CD4-positive, alpha-beta T cell treated with Interleukin-15 for 1 hour (primary cell): ENCODE data around the gene NCOA1.
"Not testable (repeated sequence)": the region's sequence is repeated elsewhere in the genome, so short reads cannot be mapped to it uniquely, and the experiment has no call there.

ENCODE experiments used
- DNase-seq: peaks from one replicate; pipeline ENCODE4 v3.0.0-alpha.2; 2020

NCOA1 gene

DNA sequence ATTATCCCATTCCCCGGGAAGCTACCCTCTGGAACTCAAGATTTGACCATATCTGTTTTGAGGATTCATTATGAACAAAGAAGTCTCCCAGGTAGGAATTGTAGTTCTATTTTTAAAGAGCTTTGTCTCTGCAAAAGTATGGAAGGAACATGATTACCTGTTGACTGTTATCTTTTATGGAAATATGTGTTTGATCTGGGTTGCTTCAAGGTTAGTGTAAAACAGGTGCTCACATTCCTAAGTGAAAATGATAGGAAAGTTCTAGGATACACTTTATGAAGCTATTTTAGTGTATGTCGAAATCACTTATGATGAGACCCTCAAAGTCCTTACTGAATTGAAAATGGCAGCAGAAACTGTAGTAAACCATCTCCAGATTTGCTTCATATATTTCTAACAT is 153.0 kb downstream of the NCOA1 start:
- no peak for DNase-seq

DNA sequence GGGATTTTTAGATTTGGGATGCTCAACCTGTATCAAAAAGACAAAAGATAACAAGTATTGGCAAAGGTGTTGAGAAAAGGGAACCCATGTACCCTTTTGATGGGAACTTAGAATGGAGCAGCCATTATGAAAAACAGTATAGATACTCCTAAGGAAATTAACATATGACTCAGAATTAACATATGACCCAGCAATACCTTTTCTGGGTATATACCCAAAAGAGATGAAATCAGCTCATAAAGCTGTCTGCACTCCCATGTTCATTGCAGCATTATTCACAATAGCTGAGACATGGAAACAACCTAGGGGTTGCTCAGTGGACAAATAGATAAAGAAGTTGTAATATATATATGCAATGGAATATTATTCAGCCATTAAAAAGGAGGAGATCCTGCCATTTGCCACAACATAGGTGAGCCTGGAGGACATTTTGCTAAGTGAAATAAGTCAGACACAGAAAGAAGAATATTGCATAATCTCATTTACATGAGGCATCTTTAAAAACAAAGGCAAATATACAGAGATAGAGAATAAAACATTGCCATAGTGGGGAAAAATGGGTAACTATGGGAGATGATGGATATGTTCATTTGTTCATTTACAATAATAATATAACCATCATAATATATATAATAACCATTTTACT is 160.1 kb downstream of the NCOA1 start:
- DNase-seq = no peak

DNA sequence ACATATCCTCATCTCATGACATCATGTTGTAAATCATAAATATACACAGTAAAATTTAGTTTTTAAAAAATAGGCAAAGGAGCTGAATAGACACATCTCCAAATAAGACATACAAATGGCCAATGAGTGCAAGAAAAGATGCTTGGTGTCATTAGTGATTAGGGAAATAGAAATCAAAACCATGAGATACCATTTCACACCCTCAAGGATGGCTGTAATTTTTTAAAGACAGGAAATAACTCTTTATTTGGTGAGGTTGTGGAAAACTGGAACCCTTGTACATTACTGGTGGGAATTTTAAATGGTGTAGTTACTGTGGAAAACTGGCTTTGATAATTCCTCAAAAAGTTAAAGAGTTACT is 160.6 kb downstream of the NCOA1 start:
- DNase-seq = no peak

DNA sequence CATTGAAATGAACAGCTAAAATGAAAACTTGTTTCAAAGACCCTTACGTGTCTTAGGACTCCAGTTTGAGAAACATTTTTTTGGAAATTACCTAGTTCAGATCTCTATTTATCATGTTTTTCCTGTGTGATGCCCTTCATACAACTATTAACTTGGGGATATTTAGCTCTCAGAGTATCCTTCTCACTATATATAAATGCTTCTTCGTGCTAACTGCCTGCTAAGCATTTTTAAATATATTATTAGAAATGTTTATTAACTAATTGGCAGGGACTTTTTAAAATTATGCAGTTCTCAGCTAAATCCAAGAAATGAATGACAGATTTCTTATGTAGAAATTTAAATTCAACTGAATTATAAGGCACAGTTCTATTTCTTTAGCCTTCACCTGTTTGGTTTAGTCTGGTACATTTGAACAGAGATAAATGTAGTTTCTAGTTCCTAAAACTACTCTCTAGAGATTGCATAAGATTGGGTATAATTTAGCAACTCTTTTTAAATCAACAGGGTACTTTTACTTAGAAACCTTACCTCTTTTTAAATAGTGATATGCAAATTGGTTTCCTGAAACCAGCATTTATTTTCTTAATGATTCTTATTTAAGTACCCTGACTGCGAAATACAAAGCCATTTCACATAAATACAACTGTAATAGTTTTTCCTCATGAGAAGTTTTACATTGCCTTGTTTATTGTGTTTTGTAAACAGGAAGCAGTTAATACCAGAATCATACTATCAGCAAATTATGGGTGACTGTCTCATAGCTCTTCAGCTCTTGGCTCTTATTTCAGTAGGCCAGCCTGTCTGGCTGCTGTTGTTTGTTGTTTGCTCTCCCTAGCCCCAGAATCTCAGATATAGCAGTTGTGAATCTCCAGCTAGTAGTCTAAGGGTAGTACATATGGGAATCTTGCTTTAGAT is 161.5 kb downstream of the NCOA1 start:
- DNase-seq = no peak

DNA sequence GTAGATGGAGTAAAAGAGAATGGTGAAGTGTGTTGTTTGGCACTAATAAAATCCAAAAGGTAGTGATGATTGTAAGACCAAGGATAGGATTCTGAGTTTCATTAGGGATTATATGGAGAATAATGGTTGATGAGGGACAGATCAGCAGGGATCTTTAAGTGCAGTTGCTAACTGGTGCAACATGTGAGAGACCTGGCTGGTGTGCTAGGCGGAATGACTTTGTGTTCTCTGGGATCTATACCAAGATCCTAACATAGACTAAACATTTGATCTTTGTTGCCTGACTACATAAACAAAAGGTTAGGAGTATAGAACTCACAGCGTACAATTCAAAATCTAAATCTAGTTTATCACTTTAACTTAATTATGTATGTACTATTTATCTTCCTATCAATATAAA is 166.8 kb downstream of the NCOA1 start:
- DNase-seq = no peak

DNA sequence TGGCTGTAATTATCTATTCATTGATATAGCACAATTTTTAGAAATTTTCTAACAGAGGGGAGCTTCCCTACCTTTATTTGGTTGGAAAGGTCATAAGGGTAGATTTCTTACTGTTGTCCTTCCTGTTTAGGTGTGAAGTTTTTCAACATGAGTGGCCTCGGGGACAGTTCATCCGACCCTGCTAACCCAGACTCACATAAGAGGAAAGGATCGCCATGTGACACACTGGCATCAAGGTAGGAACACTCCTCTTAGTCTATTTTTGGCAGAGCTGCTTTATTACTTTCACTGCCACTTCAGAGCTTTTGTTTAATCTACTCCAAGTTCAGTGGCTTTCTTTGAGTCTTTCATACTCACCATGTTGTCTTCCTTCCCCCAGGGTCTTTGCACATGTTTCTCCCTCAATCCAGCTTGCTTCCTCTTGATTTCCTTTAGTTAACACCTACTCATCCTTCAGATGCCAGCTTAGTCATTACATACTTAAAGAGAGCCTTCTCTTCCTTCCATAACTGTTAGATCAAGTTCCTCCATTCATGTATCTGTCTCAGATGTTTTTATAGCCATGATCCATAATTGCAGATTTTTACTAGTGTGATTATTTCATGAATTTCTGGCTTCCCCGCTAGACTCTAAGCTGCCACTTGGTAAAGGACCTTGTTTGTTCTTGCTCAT is 167.6 kb downstream of the NCOA1 start:
- no peak for DNase-seq

DNA sequence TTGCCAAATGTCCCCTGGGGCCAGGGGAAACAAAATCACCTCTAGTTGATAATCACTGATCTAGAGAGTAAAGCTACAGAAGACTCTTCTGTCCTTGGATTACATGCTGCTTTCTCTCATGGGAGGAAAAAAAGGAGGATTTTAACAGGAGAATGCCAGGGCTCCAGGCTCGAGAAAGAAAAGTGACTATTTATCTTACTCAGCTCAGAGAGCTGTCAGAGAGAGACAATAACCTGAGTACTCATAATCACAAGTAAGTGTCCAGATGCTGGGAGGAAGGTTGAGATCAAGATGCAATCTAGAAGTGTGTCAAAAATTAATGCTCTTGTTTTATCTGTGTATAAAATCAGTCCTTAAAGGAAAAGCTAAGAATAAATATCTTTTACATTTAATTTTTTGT is 168.8 kb downstream of the NCOA1 start:
- no peak for DNase-seq

DNA sequence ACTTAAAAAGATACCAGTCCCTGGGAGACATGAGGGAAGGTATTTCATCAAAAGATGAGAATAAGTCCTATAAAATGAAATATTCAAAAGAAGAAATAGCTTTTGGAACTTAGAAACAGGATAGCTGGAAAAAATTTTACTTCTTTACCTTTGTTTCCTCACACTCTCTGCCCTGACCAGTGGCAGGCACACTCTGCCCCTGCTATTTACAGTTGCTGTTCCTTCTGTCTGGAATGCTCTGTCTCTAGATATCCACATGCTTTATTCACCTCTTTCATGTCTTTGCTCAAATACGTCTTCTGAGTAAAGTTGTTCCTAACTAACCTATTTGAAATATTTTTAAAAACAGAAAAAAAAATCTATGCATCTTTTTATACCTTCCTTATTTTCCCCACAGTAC is 176.5 kb downstream of the NCOA1 start:
- no peak for DNase-seq

DNA sequence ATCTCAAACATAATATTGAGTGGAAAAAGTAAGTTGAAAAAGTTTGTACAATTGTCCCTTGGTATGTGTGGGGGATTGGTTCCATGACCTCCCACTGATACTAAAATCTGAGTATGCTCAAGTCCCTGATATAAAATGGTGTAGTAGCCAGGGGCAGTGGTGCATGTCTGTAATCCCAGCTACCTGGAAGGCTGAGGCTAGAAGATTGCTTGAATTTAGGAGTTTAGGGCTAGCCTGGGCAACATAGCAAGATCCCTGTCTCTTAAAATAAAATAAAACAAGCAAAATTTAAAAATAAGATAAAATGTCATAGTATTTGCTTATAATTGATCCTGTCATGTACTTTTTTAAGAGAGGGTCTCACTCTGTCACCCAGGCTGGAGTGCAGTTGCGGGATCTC is 180.2 kb downstream of the NCOA1 start:
- DNase-seq = no peak

DNA sequence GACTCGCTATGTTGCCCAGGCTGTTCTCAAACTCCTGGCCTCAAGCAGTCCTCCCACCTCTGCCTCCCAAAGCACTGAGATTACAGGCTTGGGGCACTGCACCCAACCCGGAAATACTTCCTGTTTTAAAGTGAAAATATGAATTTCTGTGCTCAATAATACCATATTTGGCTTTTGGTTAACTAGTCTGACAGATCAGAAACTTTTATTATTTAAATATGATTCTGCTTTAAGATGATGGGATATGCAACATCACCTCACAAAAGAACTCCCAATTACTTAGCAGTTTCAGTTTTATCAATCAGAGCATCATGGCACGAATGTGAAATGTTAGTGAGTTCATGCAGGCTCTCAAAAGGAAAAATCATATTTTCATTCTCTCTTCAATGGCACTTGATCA is 181.5 kb downstream of the NCOA1 start:
- no peak for DNase-seq

DNA sequence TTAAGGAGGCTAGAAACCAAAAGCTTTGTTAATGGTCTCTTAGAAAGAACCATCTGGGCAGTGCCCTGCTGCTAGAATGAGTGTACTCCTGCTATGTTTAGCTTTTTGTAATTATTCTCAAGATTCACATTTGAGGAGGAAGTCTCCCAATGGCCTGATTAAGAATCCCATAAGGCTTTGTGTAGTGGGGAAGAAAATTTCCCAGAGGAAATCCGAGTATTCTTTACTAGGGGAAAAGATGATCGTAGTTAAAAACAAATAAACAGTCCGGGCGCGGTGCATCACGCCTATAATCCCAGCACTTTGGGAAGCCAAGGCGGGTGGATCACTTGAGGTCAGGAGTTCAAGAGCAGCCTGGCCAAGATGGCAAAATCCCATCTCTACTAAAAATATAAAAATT is 184.3 kb downstream of the NCOA1 start:
- DNase-seq = no peak

DNA sequence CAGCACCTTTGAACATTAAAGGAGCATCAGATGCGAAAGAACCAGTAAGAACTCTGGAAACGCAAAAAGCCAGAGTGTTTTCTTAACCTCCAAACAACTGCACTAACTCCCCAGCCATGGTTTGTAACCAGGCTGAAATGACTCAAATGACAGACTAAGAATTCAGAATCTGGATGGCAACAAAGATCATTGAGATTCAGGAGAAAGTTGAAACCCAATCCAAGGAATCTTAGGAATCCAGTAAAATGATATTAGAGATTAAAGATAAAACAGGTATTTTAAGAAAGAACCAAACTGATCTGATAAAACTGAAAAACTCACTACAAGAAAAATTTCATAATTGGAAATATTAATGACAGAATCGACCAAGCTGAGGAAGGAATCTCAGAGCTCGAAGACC is 185.4 kb downstream of the NCOA1 start:
- DNase-seq = no peak

DNA sequence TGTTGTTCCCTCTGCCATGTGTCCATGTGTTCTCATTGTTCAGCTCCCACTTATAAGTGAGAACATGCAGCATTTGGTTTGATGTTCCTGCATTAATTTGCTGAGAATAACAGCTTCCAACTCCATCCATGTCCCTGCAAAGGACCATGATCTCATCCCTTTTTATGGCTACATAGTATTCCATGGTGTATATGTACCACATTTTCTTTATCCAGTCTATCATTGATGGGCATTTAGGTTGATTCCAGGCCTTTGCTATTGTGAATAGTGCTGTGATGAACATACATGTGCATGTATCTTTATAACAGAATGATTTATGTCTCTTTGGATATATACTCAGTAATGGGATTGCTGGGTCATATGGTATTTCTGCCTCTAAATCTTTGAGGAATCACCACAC is 187.0 kb downstream of the NCOA1 start:
- not testable (repeated sequence) for DNase-seq

DNA sequence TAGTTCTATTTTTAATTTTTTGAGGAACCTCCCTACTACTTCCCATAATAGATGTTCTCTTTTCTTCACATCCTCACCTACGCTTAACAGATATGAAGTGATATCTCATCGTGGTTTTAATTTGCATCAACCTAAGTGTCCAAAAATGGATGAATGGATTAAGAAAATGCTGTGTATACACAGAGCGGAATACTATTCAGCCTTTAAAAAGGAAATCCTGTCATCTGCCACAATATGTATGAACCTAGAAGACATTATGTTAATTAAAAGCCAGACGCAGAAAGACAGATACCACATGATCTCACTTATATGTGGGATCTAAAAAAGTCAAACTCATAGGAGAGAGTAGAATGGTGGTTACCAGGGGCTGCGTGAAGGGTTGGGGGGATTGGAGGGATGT is 189.1 kb downstream of the NCOA1 start:
- DNase-seq = no peak

DNA sequence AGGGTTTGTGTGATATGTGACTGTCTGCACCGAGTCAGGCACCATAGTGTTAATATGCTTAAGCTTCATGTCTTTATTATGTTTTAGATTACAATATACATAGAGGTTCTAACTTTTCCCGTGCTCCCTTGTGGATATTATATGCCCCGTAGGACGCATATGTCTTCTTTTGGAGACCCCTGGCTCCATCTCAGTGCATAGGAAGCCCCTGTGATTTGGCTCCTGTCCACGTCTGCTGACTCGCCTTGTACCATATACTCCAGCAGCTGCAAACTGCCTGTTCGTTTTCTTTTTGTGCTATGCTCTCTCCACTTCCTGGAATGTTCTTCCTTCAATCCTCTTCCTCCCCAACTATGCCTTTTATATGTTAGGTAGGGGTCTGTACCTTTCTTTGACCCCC is 191.2 kb downstream of the NCOA1 start:
- no peak for DNase-seq

DNA sequence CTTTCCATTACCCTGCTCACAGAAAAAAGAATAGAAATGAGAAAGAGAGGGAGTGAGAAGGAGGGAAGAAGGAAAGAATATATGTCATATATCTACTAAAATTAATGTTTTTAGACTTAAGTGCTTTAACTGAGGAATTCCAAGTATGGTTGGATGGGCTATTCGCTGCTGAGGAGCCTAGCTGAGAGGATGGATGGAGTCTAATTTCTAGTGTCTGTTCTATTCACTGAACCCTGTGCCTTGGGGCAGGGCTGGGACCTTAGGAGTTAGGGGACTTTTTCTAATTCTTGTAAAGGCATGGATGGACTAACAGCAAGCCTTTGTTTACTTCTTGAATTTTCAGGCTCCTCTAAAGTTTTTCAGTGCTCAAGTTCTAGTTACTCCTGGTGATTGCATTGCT is 192.4 kb downstream of the NCOA1 start:
- DNase-seq = no peak

DNA sequence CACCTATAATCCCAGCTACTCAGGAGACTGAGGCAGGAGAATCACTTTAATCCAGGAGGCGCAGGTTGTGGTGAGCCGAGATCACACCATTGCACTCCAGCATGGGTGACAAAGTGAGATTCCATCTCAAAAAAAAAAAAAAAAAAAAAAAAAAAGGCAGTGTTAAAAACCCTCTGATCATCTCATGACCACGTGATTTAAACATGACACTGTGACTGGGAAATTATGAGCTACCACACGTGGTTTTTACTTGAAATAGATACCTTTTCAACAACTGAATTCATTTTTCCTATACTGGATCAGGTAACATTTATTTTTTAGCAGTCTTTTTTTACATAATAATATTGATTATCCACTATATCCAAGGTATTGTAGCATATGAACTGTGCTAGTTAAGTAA is 199.5 kb downstream of the NCOA1 start:
- no peak for DNase-seq

DNA sequence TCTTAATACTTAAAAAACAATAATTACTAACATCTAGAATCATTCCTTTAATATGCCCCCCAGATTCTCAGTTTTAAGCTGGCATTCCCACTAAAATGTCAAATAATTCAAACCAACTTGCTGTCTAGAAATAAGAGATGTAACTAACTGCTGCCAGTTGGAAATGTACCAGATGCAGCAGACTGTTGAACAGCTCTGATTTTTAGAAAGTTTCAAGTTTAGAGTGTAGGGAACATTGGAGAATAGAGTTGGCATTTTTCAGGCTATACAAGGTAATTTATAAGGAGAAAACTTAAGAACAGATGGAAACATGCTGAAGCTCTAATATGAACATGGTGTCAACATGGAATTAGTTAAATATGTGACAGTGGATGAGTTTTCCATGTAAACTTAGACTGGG is 200.8 kb downstream of the NCOA1 start:
- DNase-seq = no peak

DNA sequence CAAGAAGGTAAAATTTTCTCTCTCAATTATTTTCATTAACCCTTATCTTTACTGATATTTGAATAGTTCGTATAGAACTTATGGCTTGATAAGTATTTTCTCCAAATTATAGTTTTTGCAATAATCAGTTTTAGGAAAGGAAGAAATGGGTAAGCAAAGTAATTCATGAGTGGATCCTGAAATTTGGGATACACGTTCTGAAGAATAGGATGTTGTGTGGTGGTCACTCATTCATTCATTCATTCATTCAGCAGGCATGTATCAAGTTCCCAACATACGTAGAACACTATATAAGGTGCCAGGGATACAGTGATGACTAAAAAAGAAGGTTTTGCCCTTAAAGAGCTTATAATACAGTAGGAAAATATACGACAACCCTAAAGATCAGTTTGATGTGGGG is 206.7 kb downstream of the NCOA1 start:
- DNase-seq = no peak

DNA sequence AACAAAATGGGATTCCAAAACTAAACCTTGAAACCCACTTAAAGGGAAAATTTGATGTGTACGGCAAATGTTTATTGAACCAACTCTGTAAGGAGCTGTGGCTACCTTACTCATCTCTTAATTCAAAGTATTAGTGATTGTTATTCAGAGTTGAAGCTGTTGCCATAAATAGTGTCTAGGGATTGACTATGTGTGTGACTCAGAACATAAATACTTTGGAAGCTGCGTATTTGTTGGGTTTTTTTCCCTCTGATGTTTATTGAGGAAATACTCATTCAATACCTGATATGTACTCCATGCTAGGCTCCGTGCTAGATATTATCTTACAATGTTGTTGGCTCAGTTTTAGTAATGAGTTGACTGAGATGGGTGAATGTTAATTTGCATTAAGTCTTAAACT is 211.7 kb downstream of the NCOA1 start:
- no peak for DNase-seq

DNA sequence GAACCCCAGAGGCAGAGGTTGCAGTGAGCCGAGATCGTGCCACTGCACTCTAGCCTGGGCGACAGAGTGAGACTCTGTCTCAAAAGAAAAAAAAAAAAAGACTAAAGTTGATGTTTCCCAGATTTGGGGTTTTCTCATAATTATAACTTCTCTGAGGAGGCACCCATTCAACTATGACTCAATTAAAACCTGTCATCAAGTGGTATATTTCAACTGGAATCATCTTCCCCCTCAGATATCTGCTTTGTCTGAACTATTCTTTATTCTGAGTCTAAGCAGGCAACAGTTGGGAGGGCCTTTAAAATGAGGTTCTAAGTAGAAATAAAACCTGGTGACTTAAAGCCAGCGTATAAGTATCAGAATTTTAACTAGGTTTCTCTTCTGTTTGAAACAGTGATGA is 213.6 kb downstream of the NCOA1 start:
- no peak for DNase-seq

DNA sequence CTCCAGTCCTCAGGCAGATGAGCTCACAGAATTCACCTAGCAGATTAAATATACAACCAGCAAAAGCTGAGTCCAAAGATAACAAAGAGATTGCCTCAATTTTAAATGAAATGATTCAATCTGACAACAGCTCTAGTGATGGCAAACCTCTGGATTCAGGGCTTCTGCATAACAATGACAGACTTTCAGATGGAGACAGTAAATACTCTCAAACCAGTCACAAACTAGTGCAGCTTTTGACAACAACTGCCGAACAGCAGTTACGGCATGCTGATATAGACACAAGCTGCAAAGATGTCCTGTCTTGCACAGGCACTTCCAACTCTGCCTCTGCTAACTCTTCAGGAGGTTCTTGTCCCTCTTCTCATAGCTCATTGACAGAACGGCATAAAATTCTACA is 216.1 kb downstream of the NCOA1 start:
- no peak for DNase-seq

DNA sequence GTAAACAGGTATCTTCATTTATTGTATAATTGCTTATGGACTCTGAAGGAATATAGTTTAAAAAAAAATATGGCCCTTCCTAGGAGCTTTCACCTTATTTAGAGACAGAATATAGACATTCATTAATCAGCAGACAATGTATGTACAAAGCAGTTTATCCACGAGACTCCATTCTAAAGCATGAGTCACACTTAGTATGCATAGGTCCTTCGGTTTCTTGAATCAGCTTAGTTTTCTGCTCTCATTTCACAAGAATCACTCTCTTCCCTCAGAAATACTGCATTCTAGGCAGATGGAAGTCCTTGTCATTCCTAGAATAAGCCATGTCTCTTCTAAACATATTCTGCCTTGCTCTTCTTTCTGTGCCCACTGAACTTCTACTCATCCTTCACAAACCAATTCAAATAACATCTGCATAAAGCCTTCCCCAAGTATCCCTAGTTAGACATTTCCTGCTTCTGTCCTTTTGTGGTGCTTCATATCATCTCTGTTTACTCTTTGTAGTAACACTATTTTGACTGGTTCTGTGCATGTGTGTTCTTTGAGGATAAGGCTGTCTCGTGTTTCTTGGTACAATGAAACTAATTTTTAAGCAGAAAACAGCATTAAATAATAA is 217.6 kb downstream of the NCOA1 start:
- no peak for DNase-seq

DNA sequence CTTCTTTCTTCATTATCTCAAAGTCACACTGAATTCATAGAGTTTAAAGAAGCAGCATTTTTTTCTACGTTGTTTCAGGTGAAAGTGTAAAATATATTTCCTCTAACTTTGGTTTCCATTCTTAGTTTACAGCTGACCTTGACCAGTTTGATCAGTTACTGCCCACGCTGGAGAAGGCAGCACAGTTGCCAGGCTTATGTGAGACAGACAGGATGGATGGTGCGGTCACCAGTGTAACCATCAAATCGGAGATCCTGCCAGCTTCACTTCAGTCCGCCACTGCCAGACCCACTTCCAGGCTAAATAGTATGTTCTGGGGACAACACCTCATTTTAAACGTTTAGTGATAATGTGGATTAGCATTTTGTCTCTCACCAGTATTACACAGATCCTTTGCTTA is 219.8 kb downstream of the NCOA1 start:
- DNase-seq = no peak
